HG02970 (cell line): ENCODE measurements around the gene HCN4.
"Not testable (repeated sequence)": the region's sequence is repeated elsewhere in the genome, so short reads cannot be mapped to it uniquely, and the experiment has no call there.

Experiments used
- ATAC-seq: cut with Tn5 transposase; IDR thresholded peaks from one replicate; pipeline ENCODE4 v1.9.1; 2021; ENCODE audit warnings: mild to moderate bottlenecking, moderate library complexity, moderate number of reproducible peaks; ENCODE audit not compliant: unreplicated experiment, low FRiP score

HCN4 gene

GRCh38 chr15:73303636-73304035 is 65.1 kb downstream of the HCN4 start:
- ATAC-seq, result no peak

GRCh38 chr15:73300286-73300685 is 68.5 kb downstream of the HCN4 start:
- ATAC-seq, result not testable (repeated sequence)

- no peak for ATAC-seq
Observed at GRCh38 chr15:73298522-73299245, 70.1 kb downstream of the HCN4 start.

DNA sequence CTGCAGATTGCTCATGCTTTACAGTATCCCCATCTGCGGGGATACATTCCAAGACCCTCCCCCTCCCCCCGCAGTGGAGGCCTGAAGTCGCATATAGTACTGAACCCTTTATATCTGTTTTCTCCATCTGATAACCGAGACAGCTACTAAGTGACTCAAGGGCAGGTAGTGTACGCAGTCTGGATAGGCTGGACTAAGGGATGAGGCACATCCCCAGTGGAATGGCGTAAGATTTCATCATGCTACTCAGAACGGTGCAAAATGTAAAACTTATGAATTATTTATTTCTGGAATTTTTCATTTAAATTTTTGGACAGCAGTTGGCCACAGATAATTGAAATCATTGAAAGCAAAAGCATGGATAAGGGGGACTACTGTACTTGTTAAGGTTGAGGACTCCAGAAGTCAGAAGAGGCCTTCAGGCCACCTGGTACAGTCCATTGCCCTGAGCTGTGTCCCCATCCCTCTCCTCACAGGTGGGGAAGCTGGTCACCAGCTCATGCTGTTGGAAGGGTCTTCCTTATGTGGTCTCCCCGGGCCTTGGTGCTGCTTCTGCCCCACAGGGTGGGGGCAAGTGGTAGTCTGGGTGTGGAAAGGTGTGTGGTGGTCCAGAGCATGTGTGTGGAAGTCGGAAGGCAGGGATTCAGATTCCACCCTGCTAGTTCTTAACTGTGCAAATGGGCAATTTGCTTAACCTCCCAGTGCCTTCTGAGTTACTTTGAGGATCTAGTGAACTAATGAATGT is 72.0 kb downstream of the HCN4 start:
- no peak for ATAC-seq

GRCh38 chr15:73295630-73296286 is 73.0 kb downstream of the HCN4 start:
- ATAC-seq, result no peak

DNA sequence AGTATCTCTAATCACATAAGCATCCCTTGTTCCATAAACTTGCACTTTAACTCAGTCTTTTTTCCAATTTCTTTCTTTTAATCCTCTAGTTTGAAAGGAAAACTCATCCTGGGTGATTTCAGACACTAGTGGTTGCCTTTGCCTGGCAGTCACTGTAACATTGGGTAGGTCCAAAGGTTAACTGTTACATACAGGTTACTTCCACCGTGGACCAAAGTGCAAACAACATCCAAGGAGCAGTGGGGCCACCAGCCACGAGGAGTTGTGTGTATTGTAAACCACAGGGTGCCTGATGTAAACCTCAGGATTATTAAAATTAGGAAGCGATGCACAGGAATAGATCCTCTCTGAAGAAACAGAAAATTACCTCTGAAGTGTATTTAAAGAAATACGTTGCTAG is 75.0 kb downstream of the HCN4 start:
- no peak for ATAC-seq

DNA sequence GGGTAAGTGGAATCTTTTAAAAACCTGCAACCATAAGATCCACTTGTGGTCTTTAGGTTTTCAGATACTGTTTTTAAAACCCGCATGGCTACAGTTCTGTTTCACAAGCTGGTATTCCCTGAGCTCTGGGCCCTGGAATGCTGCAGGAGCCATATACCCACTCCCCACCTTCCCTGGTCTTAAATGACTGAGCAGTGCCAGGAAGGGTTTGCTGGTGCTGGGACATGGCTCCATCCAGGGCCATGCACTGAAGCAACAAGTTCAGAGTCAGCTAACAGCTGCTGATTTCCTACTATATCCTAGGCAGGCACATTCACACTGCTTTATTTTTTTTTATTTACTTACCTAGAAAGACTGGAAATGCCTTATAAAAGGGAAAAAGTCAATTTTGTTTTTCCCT is 77.3 kb downstream of the HCN4 start:
- no peak for ATAC-seq

DNA sequence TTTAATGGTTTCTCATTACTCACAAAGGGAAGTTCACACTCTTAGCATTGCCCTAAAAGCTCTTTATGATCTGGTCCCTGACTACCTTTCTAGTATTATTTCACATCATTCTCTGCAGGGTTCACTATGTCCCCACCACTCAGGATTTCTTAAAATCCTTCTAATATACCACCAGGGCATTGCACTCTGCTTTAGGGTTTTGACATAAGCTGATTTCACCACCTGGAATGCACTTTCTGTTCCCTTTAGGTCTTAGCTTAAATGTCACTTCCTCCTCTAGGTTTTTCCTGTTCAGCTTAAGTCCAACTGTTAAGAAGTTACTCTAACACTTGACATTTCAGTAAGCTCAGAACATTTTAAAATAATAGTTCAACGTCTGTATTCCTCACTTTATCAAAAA is 81.7 kb downstream of the HCN4 start:
- ATAC-seq, result no peak

DNA sequence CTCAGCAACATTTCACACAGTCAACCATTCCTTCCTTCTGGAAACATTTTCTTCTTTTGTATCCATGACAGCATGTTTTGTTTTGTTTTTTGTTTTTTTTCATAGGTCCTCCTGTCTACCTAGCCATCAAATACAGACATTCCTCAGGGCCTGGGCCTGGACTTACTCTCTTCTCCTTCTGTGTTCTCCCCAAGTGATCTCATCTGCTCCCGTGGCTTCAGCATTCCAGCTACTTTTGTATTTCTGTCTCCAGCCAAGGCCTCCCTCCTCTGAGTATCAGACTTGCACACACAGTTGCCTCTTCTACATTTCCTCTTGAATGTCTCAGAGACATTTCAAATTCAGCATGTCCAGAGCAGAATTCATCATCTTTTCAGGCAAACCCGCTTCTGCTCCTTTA is 82.4 kb downstream of the HCN4 start:
- ATAC-seq, result no peak

- no peak for ATAC-seq
Observed at GRCh38 chr15:73284090-73284716, 84.6 kb downstream of the HCN4 start.

DNA sequence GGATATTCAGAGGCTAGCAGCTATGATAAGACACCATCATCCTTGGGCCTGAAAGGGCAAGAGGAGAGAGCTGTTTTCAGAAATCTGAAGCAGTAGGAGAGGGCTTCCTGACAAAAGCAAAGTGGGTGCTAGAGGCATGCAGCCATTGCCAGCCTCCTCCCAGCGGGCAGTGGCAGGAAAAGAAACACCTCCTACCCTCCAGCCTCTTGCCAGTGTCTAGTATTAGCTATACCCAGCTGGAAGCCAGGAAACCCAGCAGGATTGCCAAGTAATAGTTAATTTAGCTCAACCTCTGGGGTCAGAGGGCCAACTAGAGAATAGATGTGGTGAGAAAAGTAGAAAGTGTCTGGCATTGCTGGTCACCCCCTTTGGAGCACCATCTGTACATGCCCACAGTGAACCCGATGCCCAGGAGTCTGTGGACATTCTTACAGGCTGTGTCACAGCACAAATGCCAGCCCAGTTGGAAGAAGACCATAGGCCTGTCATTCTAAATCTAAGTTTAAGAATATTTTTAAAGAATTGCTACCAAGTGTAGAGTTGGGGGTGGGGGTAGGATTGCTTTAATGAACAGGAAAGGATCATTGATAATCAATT is 85.3 kb downstream of the HCN4 start:
- no peak for ATAC-seq

GRCh38 chr15:73282567-73283365 is 86.0 kb downstream of the HCN4 start:
- ATAC-seq, result no peak

- no peak for ATAC-seq
Observed at GRCh38 chr15:73275862-73276261, 92.9 kb downstream of the HCN4 start.

- ATAC-seq, result no peak
Observed at GRCh38 chr15:73273181-73274002, 95.4 kb downstream of the HCN4 start.

DNA sequence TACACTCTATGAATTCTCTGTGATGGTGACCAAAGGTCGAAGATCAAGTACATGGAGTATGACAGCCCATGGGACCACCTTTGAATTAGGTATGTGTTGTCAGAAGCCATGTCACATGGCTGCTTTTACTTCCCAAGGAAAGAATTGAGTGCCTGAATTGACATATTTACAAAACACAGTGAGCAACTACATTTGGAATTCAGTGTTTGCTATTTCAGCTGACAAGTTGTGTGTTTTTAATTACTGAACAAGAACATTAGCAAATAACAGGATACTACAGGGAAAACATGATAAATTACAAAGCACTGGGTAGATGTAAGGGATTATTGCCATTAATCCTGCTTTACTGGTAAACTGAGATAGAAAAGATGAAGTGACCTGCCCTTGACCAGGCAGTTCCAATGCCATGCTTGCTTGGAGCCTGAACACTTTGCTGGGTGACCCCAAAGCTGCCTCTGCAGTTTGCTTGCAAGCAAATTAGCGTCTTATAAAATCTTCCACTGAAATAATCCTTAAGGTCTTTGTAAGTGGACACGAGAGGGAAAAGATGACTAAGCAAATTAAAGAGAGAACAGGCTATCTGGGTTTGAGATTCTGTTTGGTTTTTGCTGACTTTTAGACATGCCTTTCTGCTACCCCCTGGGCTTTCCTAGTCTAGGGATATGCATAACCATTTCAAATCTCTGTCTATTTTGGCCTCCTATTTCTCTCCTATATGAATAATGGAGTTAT is 98.2 kb downstream of the HCN4 start:
- no peak for ATAC-seq
